ENCODE measurements around the gene EPM2A. TPM values are rescaled to one million over a fixed set of nuclear protein-coding genes. Genes with fewer than 3 reads are reported as not detected.

The EPM2A gene
- polyA plus RNA-seq, 1 donor from 2014 or later: 7.0 TPM

Other genes starting within 250 kb of the EPM2A start
- gene FBXO30, start 79.3 kb upstream of the EPM2A start, polyA plus RNA-seq: 0.73 TPM
- 10.8 TPM for gene SHPRH, start 228.8 kb upstream of the EPM2A start, polyA plus RNA-seq